C4-2B (cell line): ENCODE results near the gene SCNN1G.
"Not testable (repeated sequence)": the region's sequence is repeated elsewhere in the genome, so short reads cannot be mapped to it uniquely, and the experiment has no call there.

Source experiments
- H3K27ac ChIP-seq: fragments of 450-650 bp; 2 replicates; pipeline ENCODE4 v1.5.1; 2017
- CTCF ChIP-seq: fragments of 450-650 bp; conservative IDR thresholded peaks from 2 replicates; pipeline ENCODE4 v1.5.1; 2017; ENCODE audit warnings: mild to moderate bottlenecking
- ZFX ChIP-seq: fragments of 450-650 bp; IDR thresholded peaks from 2 replicates; pipeline ENCODE4 v1.6.1; 2017

Gene SCNN1G

GRCh38 chr16:23141033-23141432, 41.5 kb upstream of the SCNN1G start:
- no peak overlapping the region for H3K27ac ChIP-seq
- no peak for TF ChIP-seq ZFX
- no peak for TF ChIP-seq CTCF

- no peak overlapping the region for H3K27ac ChIP-seq
Observed at GRCh38 chr16:23141500-23141899, 41.0 kb upstream of the SCNN1G start.

GRCh38 chr16:23141959-23142740, 40.4 kb upstream of the SCNN1G start:
- no peak overlapping the region for H3K27ac ChIP-seq
- TF ChIP-seq ZFX (no peak), CTCF (no peak)

More at GRCh38 chr16:23141500-23141899, 41.0 kb upstream of the SCNN1G start:
- TF ChIP-seq CTCF (no peak), ZFX (no peak)

- H3K27ac ChIP-seq: no peak overlapping the region
- TF ChIP-seq CTCF (no peak), ZFX (no peak)
Observed at GRCh38 chr16:23143391-23143790, 39.2 kb upstream of the SCNN1G start.

GRCh38 chr16:23144393-23144792, 38.2 kb upstream of the SCNN1G start:
- not testable (repeated sequence) for H3K27ac ChIP-seq

GRCh38 chr16:23145186-23145585, 37.4 kb upstream of the SCNN1G start:
- H3K27ac ChIP-seq: no peak overlapping the region

GRCh38 chr16:23145608-23146007, 36.9 kb upstream of the SCNN1G start:
- TF ChIP-seq CTCF: no peak
- no peak for TF ChIP-seq ZFX

More at GRCh38 chr16:23145186-23145585, 37.4 kb upstream of the SCNN1G start:
- TF ChIP-seq CTCF: no peak
- TF ChIP-seq ZFX: no peak

More at GRCh38 chr16:23145608-23146007, 36.9 kb upstream of the SCNN1G start:
- no peak overlapping the region for H3K27ac ChIP-seq
